Mucosa of gallbladder (tissue), 1 donor: ENCODE data around the gene FAM53C. TPM values are rescaled to one million over a fixed set of nuclear protein-coding genes. Genes with fewer than 3 reads are reported as not detected.
"Not testable (repeated sequence)": the region's sequence is repeated elsewhere in the genome, so short reads cannot be mapped to it uniquely, and the experiment has no call there.

ENCODE experiments used
- DNase-seq: peaks from one replicate; pipeline ENCODE4 v3.0.0-alpha.2; 2020; ENCODE audit warnings: low spot score
- total RNA-seq: library from RNA; stranded (reverse); gene quantifications from one replicate; pipeline ENCODE4 v1.2.1, GENCODE V29; 2021
- donor health status: DM: no; HTN: no; CAD: no.

Gene FAM53C
- total RNA-seq = 29.2 TPM

GRCh38 chr5:138337685-138338410 lies at the start of gene FAM53C:
Gene FAM53C, plus strand, starts transcription at chr5:138338266. Its CDS starts 3,070 bp downstream, at chr5:138341336.
- DNase-seq = peak; percentile 93

- DNase-seq = no peak
These were observed 48.8 kb upstream of the FAM53C start for GRCh38 chr5:138289296-138289695.

GRCh38 chr5:138303372-138303771 lies 34.7 kb upstream of the FAM53C start:
- DNase-seq = no peak

- no peak for DNase-seq
These were observed 32.3 kb upstream of the FAM53C start for GRCh38 chr5:138305797-138306196.

GRCh38 chr5:138315751-138316278 lies 22.3 kb upstream of the FAM53C start:
- no peak for DNase-seq

- no peak for DNase-seq
These were observed 21.7 kb upstream of the FAM53C start for GRCh38 chr5:138316355-138316754.

GRCh38 chr5:138318211-138318610 lies 19.9 kb upstream of the FAM53C start:
- not testable (repeated sequence) for DNase-seq

GRCh38 chr5:138330813-138331448 lies 7.1 kb upstream of the FAM53C start:
- no peak for DNase-seq

GRCh38 chr5:138331449-138332368 lies 6.4 kb upstream of the FAM53C start, which contains the start of gene CDC25C:
Gene CDC25C, minus strand, starts transcription at chr5:138331804. Its CDS starts 624 bp downstream, at chr5:138331180.
- DNase-seq = peak; percentile 98

GRCh38 chr5:138334867-138335447 lies 3.1 kb upstream of the FAM53C start:
- DNase-seq = no peak

- DNase-seq = peak; percentile 80
These were observed 948 bp upstream of the FAM53C start for GRCh38 chr5:138336952-138337684.

- no peak for DNase-seq
These were observed 485 bp downstream of the FAM53C start for GRCh38 chr5:138338411-138339090.

GRCh38 chr5:138339091-138339456 lies 1.0 kb downstream of the FAM53C start:
- DNase-seq = no peak

- DNase-seq = no peak
These were observed 1.4 kb downstream of the FAM53C start for GRCh38 chr5:138339464-138339863.

- DNase-seq = no peak
These were observed 1.9 kb downstream of the FAM53C start for GRCh38 chr5:138340008-138340407.

- no peak for DNase-seq
These were observed 7.0 kb downstream of the FAM53C start for GRCh38 chr5:138344887-138345622.

- DNase-seq = no peak
These were observed 8.8 kb downstream of the FAM53C start for GRCh38 chr5:138346889-138347288.

GRCh38 chr5:138349852-138350562 lies 11.9 kb downstream of the FAM53C start:
- DNase-seq = no peak

GRCh38 chr5:138350563-138350890 lies 12.5 kb downstream of the FAM53C start:
- no peak for DNase-seq
